A549 (cell line): ENCODE results near the gene ST6GALNAC1.
"Not testable (repeated sequence)": the region's sequence is repeated elsewhere in the genome, so short reads cannot be mapped to it uniquely, and the experiment has no call there.

Experiments used
- CTCF ChIP-seq: fragments of >200 bp; sonication (Bioruptor Twin); formaldehyde crosslinking; IDR thresholded peaks from 3 replicates; pipeline ENCODE4 v1.5.1; 2016
- E2F6 ChIP-seq: IDR thresholded peaks from 2 replicates; pipeline ENCODE4 v1.6.1; 2012; ENCODE audit warnings: low read depth, borderline replicate concordance

GRCh38 chr17:76636486-76637206 is 6.9 kb downstream of the ST6GALNAC1 start:
- TF ChIP-seq CTCF, E2F6: not testable (repeated sequence)
